DND-41 (cell line): ENCODE results near the gene CYSRT1.

ENCODE experiments used
- EZH2 ChIP-seq: IDR thresholded peaks from 3 replicates; pipeline ENCODE4 v1.6.1; 2012; ENCODE audit warnings: borderline replicate concordance, low read depth, mild to moderate bottlenecking, moderate library complexity, low read length, inconsistent platforms; ENCODE audit not compliant: severe bottlenecking
- TF ChIP-seq, protein P1 (sequence below): IDR thresholded peaks from 2 replicates; pipeline ENCODE4 v1.5.1; 2012; ENCODE audit warnings: borderline replicate concordance, low read length, moderate library complexity, mild to moderate bottlenecking; ENCODE audit not compliant: poor library complexity, severe bottlenecking; ENCODE audit errors: extremely low read depth

- TF ChIP-seq, protein P1, sequence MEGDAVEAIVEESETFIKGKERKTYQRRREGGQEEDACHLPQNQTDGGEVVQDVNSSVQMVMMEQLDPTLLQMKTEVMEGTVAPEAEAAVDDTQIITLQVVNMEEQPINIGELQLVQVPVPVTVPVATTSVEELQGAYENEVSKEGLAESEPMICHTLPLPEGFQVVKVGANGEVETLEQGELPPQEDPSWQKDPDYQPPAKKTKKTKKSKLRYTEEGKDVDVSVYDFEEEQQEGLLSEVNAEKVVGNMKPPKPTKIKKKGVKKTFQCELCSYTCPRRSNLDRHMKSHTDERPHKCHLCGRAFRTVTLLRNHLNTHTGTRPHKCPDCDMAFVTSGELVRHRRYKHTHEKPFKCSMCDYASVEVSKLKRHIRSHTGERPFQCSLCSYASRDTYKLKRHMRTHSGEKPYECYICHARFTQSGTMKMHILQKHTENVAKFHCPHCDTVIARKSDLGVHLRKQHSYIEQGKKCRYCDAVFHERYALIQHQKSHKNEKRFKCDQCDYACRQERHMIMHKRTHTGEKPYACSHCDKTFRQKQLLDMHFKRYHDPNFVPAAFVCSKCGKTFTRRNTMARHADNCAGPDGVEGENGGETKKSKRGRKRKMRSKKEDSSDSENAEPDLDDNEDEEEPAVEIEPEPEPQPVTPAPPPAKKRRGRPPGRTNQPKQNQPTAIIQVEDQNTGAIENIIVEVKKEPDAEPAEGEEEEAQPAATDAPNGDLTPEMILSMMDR = no peak
- no peak for TF ChIP-seq EZH2
Measured at GRCh38 chr9:137183980-137184595, 40.9 kb upstream of the CYSRT1 start.
